Measurements from ENCODE around the gene NDUFV3.
"Not testable (repeated sequence)": the region's sequence is repeated elsewhere in the genome, so short reads cannot be mapped to it uniquely, and the experiment has no call there.

Gene NDUFV3

GRCh38 chr21:42922918-42923317, 29.8 kb downstream of the NDUFV3 start:
- no peak for TF ChIP-seq CTCF (IDR thresholded peaks at IDR 0.05; ENCODE audit: control insufficient read depth, extremely low read depth, insufficient read depth)
- no peak for DNase-seq (ENCODE audit: low read depth)
- H3K4me3 ChIP-seq (ENCODE audit: low read depth, low read length) = no peak overlapping the region

- peak; percentile 58 for DNase-seq (ENCODE audit: low read depth)
- no peak overlapping the region for H3K4me3 ChIP-seq (ENCODE audit: low read depth, low read length)
- TF ChIP-seq CTCF (IDR thresholded peaks at IDR 0.05; ENCODE audit: control insufficient read depth, extremely low read depth, insufficient read depth) = peak; percentile 75
These were observed 30.7 kb downstream of the NDUFV3 start for GRCh38 chr21:42923553-42924432.

GRCh38 chr21:42924433-42924751, 31.3 kb downstream of the NDUFV3 start:
- DNase-seq (ENCODE audit: low read depth) = no peak
- no peak for TF ChIP-seq CTCF (IDR thresholded peaks at IDR 0.05; ENCODE audit: control insufficient read depth, extremely low read depth, insufficient read depth)
- no peak overlapping the region for H3K4me3 ChIP-seq (ENCODE audit: low read depth, low read length)

- TF ChIP-seq CTCF (IDR thresholded peaks at IDR 0.05; ENCODE audit: control insufficient read depth, extremely low read depth, insufficient read depth) = no peak
- peak; percentile 1 for DNase-seq (ENCODE audit: low read depth)
- no peak within 1 kb of the TSS for H3K4me3 ChIP-seq (ENCODE audit: low read depth, low read length)
These were observed 32.2 kb downstream of the NDUFV3 start, which contains the start of gene ERVH48-1 for GRCh38 chr21:42925114-42925926. Gene ERVH48-1 (minus strand): TSS chr21:42925630. CDS start chr21:42919006, 6,624 bp downstream.

- H3K4me3 ChIP-seq (ENCODE audit: low read depth, low read length); DNase-seq (ENCODE audit: low read depth): not testable (repeated sequence)
These were observed 34.5 kb downstream of the NDUFV3 start for GRCh38 chr21:42927474-42928200.

- TF ChIP-seq CTCF (IDR thresholded peaks at IDR 0.05; ENCODE audit: control insufficient read depth, extremely low read depth, insufficient read depth) = no peak
- H3K4me3 ChIP-seq (ENCODE audit: low read depth, low read length) = no peak overlapping the region
- no peak for DNase-seq (ENCODE audit: low read depth)
These were observed 36.9 kb downstream of the NDUFV3 start for GRCh38 chr21:42929969-42930368.

Measured in LNCaP clone FGC (cell line).